C4-2B (cell line): ENCODE data around the gene OTULIN.

Source experiments
- H3K27ac ChIP-seq: fragments of 450-650 bp; 2 replicates; pipeline ENCODE4 v1.5.1; 2017
- CTCF ChIP-seq: fragments of 450-650 bp; conservative IDR thresholded peaks from 2 replicates; pipeline ENCODE4 v1.5.1; 2017; ENCODE audit warnings: mild to moderate bottlenecking
- ZFX ChIP-seq: fragments of 450-650 bp; IDR thresholded peaks from 2 replicates; pipeline ENCODE4 v1.6.1; 2017

Gene OTULIN

DNA sequence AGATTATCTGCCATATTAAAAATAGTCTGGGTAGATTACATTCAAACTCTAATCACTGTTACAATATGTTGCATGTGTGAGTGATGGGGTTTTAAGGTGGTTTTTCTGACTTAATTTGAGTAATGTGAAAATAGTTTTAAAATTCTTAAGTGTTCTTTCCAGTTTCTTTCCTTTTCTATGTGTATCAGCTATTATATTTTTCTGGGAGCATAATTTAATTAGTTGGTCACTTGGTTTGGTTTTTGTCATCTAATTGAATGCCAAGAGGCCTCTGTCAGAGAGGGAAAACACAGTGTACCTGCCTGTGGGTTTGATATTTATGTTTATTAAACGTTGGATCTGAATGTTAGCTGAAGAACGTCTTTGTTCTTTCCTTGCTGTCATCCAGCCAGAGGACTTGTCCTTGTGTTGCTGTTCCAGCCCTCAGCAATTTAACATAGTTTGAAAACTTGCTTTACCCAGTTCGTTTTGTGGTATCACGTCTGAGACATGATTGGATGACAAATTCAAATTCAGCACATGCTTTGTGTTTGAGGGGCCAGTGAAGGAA lies 19.5 kb downstream of the OTULIN start:
- H3K27ac ChIP-seq = peak overlapping the region; percentile 99
- TF ChIP-seq CTCF (no peak), ZFX (no peak)

DNA sequence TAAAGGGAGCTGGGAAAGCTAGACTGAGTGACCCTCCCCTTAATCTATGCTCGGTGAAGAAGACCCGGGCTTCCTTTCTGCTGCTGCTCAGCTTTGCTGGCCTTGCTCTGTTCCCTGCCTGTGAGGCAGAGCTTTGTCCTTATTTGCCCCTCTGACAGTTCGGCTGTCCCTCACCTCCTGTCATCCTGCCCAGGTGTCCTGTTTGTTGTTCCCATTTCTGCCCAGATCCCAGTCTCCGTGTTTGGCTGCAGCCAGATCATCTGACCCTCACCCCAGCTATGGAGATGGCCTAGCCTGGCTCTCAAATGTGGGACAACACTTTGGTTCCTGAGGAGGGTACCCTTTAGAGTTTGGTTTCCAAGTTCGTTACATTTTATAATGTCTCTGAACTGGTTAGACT lies 20.2 kb downstream of the OTULIN start:
- peak overlapping the region; percentile 99 for H3K27ac ChIP-seq
- TF ChIP-seq CTCF = no peak
- no peak for TF ChIP-seq ZFX

- TF ChIP-seq CTCF = peak; percentile 86
- no peak for TF ChIP-seq ZFX
- H3K27ac ChIP-seq = peak overlapping the region; percentile 72
Observed at GRCh38 chr5:14685757-14686156, 21.2 kb downstream of the OTULIN start.

DNA sequence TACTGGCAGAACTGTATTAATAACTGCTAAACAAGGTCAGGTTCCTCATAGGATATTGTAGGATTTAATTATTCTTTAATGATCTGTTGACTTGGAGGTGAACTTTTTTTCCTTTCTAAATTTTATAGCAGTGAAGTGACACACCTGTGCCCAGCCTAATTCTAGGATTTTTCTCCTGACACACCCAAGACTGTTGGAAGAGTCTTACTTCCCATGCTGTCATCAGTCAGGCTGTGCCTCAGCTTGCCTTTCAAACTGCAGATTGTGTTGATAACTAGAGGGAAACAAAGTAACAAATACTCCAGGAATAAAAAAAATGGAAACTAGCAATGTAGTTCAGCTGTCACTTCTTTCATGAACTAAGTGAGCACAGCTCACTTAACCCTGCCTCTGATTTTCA lies 22.0 kb downstream of the OTULIN start:
- H3K27ac ChIP-seq = peak overlapping the region; percentile 72; the same call in 1 of the 2 replicates
- no peak for TF ChIP-seq ZFX
- TF ChIP-seq CTCF = no peak

DNA sequence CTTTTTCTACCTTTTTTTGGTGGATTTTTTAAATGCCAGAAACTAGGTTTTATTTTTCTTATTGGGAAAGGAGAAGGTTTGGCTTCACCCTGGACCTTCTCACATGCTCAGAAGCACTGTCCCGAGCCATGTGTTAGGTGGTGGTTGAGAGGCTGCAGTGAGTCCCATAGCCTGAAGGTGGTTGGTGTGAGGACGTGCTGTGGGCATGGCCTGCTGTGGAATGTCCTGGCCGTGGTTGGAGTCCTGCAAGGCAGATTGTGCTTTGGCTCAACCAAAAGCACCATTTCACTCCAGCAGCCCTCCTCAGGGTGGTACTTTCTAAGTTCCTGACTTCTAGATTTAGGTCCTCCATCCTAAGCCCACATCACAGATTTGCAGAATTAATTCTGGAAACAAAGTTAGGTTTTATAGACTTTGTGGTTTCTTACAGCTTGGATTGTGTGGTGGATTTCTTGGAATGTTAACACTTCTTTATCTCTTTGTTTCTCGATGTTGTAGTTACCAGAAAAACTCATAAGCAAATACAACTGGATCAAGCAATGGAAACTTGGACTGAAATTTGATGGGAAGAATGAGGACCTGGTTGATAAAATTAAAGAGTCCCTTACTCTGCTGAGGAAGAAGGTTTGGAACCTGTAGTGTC lies 22.6 kb downstream of the OTULIN start:
- peak overlapping the region; percentile 17; the same call in 1 of the 2 replicates for H3K27ac ChIP-seq
- TF ChIP-seq ZFX = no peak

GRCh38 chr5:14693070-14693469 lies 28.6 kb downstream of the OTULIN start:
- TF ChIP-seq ZFX (no peak), CTCF (no peak)
- H3K27ac ChIP-seq = no peak overlapping the region

DNA sequence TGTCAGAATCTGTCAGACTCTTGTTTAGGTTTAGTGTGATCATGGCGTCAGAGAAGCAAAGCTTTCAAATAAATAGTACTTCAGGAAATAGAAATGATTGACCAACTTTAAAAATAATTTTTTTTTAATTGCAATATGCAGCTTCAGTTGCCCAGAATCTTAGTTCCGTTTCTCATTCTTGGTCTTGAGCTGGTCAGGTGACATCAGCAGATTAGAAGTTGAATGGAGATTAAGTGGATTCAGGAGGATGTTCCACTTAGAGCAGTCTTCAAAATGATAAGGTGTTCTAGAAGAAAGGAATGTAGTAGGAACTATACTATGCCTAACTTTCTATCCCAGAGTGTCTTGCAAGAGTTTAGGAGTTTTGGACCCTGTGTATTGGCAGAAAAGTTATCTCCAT lies 30.6 kb downstream of the OTULIN start:
- TF ChIP-seq CTCF (no peak), ZFX (no peak)
- no peak overlapping the region for H3K27ac ChIP-seq

DNA sequence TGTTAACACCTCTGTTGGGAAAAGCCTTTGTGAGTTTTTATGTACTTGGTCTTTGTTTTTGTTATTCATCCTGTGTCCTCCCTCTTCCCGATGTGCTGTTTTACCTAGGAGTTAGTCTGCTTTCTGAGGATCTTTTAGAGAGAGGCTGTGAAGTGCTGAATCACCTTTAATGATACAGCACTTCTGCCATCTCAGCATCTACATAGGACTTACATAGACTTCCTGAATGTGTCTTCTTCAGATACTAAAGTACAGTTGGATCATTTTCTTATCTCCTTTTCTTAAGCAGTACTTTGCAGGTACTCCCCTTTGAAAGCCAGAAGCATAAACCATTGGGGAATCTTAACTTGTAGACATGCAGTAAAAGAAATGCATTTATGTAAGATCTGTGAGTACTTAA lies 31.5 kb downstream of the OTULIN start:
- no peak for TF ChIP-seq CTCF
- no peak for TF ChIP-seq ZFX
- H3K27ac ChIP-seq = no peak overlapping the region
